ENCODE data around the gene LMTK2.

DNA sequence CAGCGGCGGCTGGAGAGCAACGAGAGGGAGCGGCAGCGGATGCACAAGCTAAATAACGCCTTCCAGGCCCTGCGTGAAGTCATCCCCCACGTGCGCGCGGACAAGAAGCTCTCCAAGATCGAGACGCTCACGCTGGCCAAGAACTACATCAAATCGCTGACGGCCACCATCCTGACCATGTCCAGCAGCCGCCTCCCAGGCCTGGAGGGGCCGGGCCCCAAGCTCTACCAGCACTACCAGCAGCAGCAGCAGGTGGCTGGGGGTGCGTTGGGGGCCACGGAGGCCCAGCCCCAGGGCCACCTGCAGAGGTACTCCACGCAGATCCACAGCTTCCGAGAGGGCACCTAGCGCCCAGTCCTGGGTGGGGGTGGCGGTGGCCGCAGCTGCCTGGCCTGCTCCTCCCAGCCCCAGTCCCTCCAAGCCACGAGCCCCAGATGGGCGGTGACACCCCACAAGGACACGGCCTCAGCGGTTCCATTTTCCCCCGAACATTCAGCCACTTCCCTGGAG, 105.9 kb downstream of the LMTK2 start:
- no peak for TF ChIP-seq POLR2A (IDR thresholded peaks at IDR 0.05)
- TF ChIP-seq, protein P1, sequence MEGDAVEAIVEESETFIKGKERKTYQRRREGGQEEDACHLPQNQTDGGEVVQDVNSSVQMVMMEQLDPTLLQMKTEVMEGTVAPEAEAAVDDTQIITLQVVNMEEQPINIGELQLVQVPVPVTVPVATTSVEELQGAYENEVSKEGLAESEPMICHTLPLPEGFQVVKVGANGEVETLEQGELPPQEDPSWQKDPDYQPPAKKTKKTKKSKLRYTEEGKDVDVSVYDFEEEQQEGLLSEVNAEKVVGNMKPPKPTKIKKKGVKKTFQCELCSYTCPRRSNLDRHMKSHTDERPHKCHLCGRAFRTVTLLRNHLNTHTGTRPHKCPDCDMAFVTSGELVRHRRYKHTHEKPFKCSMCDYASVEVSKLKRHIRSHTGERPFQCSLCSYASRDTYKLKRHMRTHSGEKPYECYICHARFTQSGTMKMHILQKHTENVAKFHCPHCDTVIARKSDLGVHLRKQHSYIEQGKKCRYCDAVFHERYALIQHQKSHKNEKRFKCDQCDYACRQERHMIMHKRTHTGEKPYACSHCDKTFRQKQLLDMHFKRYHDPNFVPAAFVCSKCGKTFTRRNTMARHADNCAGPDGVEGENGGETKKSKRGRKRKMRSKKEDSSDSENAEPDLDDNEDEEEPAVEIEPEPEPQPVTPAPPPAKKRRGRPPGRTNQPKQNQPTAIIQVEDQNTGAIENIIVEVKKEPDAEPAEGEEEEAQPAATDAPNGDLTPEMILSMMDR (IDR thresholded peaks at IDR 0.05) = no peak
